Duodenal mucosa (tissue), 2 donors: Measurements from ENCODE around the gene FOXD4L1.
"Not testable (repeated sequence)": the region's sequence is repeated elsewhere in the genome, so short reads cannot be mapped to it uniquely, and the experiment has no call there.

Experiments used
- H3K27ac ChIP-seq: one replicate; pipeline ENCODE4 v1.7.0; 2013; ENCODE audit warnings: low read depth, low read length
- H3K27me3 ChIP-seq, 2 donors: one replicate each; pipeline ENCODE4 v1.7.0; 2013; ENCODE audit warnings: low read length in 2 of 2, control low read depth in 1 of 2; ENCODE audit not compliant: insufficient read depth in 2 of 2, control insufficient read depth in 1 of 2
- H3K36me3 ChIP-seq, 2 donors: one replicate each; pipeline ENCODE4 v1.7.0; 2013; ENCODE audit warnings: low read length in 2 of 2, control low read depth in 1 of 2; ENCODE audit not compliant: insufficient read depth in 2 of 2, control insufficient read depth in 1 of 2
- H3K4me1 ChIP-seq, 2 donors: one replicate each; pipeline ENCODE4 v1.7.0; 2013; ENCODE audit warnings: low read length in 2 of 2, control low read depth in 1 of 2; ENCODE audit not compliant: insufficient read depth in 2 of 2, control insufficient read depth in 1 of 2
- H3K4me3 ChIP-seq, 2 donors: one replicate each; pipeline ENCODE4 v1.7.0; 2013; ENCODE audit warnings: low read length in 2 of 2, low read depth in 1 of 2
- H3K9ac ChIP-seq, 2 donors: one replicate each; pipeline ENCODE4 v1.7.0; 2013; ENCODE audit warnings: low read length in 2 of 2, low read depth in 1 of 2
- H3K9me3 ChIP-seq, 2 donors: one replicate each; pipeline ENCODE4 v1.7.0; 2013; ENCODE audit warnings: low read length in 2 of 2, control low read depth in 1 of 2; ENCODE audit not compliant: control insufficient read depth in 1 of 2

Gene FOXD4L1

GRCh38 chr2:113504081-113504480 lies 5.6 kb downstream of the FOXD4L1 start:
- not testable (repeated sequence) for H3K36me3 ChIP-seq, H3K4me3 ChIP-seq, H3K9me3 ChIP-seq, H3K27me3 ChIP-seq, H3K4me1 ChIP-seq, H3K9ac ChIP-seq, H3K27ac ChIP-seq

GRCh38 chr2:113507394-113508140 lies 9.1 kb downstream of the FOXD4L1 start:
- H3K4me1 ChIP-seq, H3K4me3 ChIP-seq, H3K27me3 ChIP-seq, H3K9me3 ChIP-seq, H3K9ac ChIP-seq, H3K27ac ChIP-seq, H3K36me3 ChIP-seq: not testable (repeated sequence)

- not testable (repeated sequence) for H3K9me3 ChIP-seq, H3K9ac ChIP-seq, H3K4me1 ChIP-seq, H3K4me3 ChIP-seq, H3K27ac ChIP-seq, H3K27me3 ChIP-seq, H3K36me3 ChIP-seq
These were observed 9.7 kb downstream of the FOXD4L1 start for GRCh38 chr2:113508187-113508586.

- H3K27ac ChIP-seq, H3K27me3 ChIP-seq, H3K9ac ChIP-seq, H3K36me3 ChIP-seq, H3K4me3 ChIP-seq, H3K9me3 ChIP-seq, H3K4me1 ChIP-seq: not testable (repeated sequence)
These were observed 12.4 kb downstream of the FOXD4L1 start for GRCh38 chr2:113510913-113511312.

GRCh38 chr2:113511859-113512258 lies 13.4 kb downstream of the FOXD4L1 start:
- not testable (repeated sequence) for H3K4me3 ChIP-seq, H3K4me1 ChIP-seq, H3K9ac ChIP-seq, H3K27ac ChIP-seq, H3K36me3 ChIP-seq, H3K9me3 ChIP-seq, H3K27me3 ChIP-seq

- not testable (repeated sequence) for H3K9ac ChIP-seq, H3K9me3 ChIP-seq, H3K27me3 ChIP-seq, H3K4me1 ChIP-seq, H3K27ac ChIP-seq, H3K4me3 ChIP-seq, H3K36me3 ChIP-seq
These were observed 17.0 kb downstream of the FOXD4L1 start for GRCh38 chr2:113515457-113515856.

GRCh38 chr2:113515995-113516394 lies 17.5 kb downstream of the FOXD4L1 start:
- H3K9me3 ChIP-seq = not testable (repeated sequence)

GRCh38 chr2:113517025-113517424 lies 18.6 kb downstream of the FOXD4L1 start:
- not testable (repeated sequence) for H3K9ac ChIP-seq, H3K4me1 ChIP-seq, H3K36me3 ChIP-seq, H3K4me3 ChIP-seq, H3K27ac ChIP-seq, H3K27me3 ChIP-seq, H3K9me3 ChIP-seq

More at GRCh38 chr2:113515995-113516394, 17.5 kb downstream of the FOXD4L1 start:
- not testable (repeated sequence) for H3K27me3 ChIP-seq, H3K4me3 ChIP-seq, H3K36me3 ChIP-seq, H3K9ac ChIP-seq, H3K4me1 ChIP-seq, H3K27ac ChIP-seq

GRCh38 chr2:113520837-113521236 lies 22.4 kb downstream of the FOXD4L1 start:
- not testable (repeated sequence) for H3K9ac ChIP-seq, H3K27me3 ChIP-seq, H3K4me1 ChIP-seq, H3K9me3 ChIP-seq, H3K4me3 ChIP-seq, H3K36me3 ChIP-seq, H3K27ac ChIP-seq

GRCh38 chr2:113521492-113521891 lies 23.0 kb downstream of the FOXD4L1 start:
- not testable (repeated sequence) for H3K27me3 ChIP-seq

GRCh38 chr2:113524986-113525385 lies 26.5 kb downstream of the FOXD4L1 start:
- H3K27me3 ChIP-seq, H3K9ac ChIP-seq, H3K36me3 ChIP-seq, H3K4me3 ChIP-seq, H3K27ac ChIP-seq, H3K4me1 ChIP-seq, H3K9me3 ChIP-seq: not testable (repeated sequence)

More at GRCh38 chr2:113521492-113521891, 23.0 kb downstream of the FOXD4L1 start:
- not testable (repeated sequence) for H3K36me3 ChIP-seq, H3K27ac ChIP-seq, H3K4me3 ChIP-seq, H3K9ac ChIP-seq, H3K9me3 ChIP-seq, H3K4me1 ChIP-seq
